ENCODE results near the gene FCMR. TPM values are rescaled to one million over a fixed set of nuclear protein-coding genes. Genes with fewer than 3 reads are reported as not detected.

FCMR gene
- total and polyA plus RNA-seq, 9 of the 15 experiments (the other 6 are each of a cell fraction or from before 2014, with no cell fraction given), result 0.11 to 0.82 (median 0.20) TPM; not detected in 5

DNA sequence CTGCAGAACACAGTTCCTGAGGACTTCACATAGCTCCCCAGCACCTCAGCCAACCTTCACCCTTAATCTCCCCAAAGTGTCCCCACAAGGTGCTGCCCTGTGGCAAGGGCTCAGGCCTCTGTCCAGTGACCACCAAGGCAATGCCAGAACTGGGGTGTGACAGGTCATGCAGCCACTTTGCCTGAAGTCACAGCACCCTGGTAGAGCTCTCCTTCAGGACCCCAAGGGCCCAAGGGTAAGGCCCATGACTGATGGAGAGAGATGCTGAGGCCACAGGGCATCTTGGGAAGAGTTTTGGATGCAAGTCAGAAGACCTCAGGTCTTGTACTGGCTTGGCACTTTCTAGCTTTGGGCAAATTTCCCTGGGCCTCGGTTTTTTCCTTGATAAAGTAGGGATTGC, 783 bp upstream of the FCMR start:
- POLR2A ChIA-PET, result interaction anchor here (0.6 to 2.1 kb wide), 6 partner anchors 9 to 231 kb away, joined by 3 to 6 read pairs (median 3); no protein-coding TSS in a partner anchor
- peaks cover 4 to 27% of the 10 kb centered on the region in 2 experiments for H3K4me1 ChIP-seq (replicated peaks in 1 of 2; ENCODE audit: control insufficient read depth in 2 of 2, insufficient read depth in 2 of 2, low read length in 2 of 2)
- no TSS peak for BruUV-seq (replicated peaks)
- intact Hi-C loops (cut with micrococcal nuclease) (no loop called here), in situ Hi-C loops (cut with MboI) (loop anchor here (25.0 kb wide), 1 partner anchor 310 kb away; the partner anchor contains the start of gene EIF2D)
- FAIRE-seq (no peak), ATAC-seq (no peak), DNase-seq (ENCODE audit: extremely low read depth in 1 of 4, low spot score in 3 of 4) (no peak)
- H3K4me2 ChIP-seq (ENCODE audit: insufficient read depth, low read length), result no peak overlapping the region
- no peaks in the 10 kb centered on the region for H4K20me1 ChIP-seq (replicated peaks; ENCODE audit: control insufficient read depth, insufficient read depth, low read length)
- no peaks in the 10 kb centered on the region for H3K9me1 ChIP-seq (ENCODE audit: control insufficient read depth, insufficient read depth, low read length)
- no peak overlapping the region for H3K4me3 ChIP-seq
- H3K9me3 ChIP-seq (replicated peaks; ENCODE audit: control insufficient read depth, insufficient read depth, low read depth, low read length), result no peaks in the 10 kb centered on the region; the same call in 1 of the 2 replicates
- H3K9ac ChIP-seq (ENCODE audit: insufficient read depth in 1 of 2, low read depth in 2 of 2, low read length in 2 of 2), result no peak overlapping the region
- H3K27ac ChIP-seq (ENCODE audit: extremely low read depth, low read depth, low read length), result no peak overlapping the region
- no peaks in the 10 kb centered on the region for H3K36me3 ChIP-seq (ENCODE audit: control insufficient read depth, insufficient read depth, low read length)
- CTCF ChIA-PET (ENCODE audit: low intra/inter-chr PET ratio), result no interaction called here
- WGBS (ENCODE audit: insufficient coverage, low coverage, missing lambda C conversion rate), result 0% methylated on average over 1 of the region's 1 CpG
- TF ChIP-seq, protein P1, sequence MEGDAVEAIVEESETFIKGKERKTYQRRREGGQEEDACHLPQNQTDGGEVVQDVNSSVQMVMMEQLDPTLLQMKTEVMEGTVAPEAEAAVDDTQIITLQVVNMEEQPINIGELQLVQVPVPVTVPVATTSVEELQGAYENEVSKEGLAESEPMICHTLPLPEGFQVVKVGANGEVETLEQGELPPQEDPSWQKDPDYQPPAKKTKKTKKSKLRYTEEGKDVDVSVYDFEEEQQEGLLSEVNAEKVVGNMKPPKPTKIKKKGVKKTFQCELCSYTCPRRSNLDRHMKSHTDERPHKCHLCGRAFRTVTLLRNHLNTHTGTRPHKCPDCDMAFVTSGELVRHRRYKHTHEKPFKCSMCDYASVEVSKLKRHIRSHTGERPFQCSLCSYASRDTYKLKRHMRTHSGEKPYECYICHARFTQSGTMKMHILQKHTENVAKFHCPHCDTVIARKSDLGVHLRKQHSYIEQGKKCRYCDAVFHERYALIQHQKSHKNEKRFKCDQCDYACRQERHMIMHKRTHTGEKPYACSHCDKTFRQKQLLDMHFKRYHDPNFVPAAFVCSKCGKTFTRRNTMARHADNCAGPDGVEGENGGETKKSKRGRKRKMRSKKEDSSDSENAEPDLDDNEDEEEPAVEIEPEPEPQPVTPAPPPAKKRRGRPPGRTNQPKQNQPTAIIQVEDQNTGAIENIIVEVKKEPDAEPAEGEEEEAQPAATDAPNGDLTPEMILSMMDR (IDR thresholded peaks at IDR 0.05 in 2 of 3, conservative IDR thresholded peaks at IDR 0.05 in 1 of 3; ENCODE audit: insufficient read depth in 2 of 3, low read depth in 1 of 3, low read length in 3 of 3), result no peak
- TF ChIP-seq, protein P2, sequence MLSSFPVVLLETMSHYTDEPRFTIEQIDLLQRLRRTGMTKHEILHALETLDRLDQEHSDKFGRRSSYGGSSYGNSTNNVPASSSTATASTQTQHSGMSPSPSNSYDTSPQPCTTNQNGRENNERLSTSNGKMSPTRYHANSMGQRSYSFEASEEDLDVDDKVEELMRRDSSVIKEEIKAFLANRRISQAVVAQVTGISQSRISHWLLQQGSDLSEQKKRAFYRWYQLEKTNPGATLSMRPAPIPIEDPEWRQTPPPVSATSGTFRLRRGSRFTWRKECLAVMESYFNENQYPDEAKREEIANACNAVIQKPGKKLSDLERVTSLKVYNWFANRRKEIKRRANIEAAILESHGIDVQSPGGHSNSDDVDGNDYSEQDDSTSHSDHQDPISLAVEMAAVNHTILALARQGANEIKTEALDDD (IDR thresholded peaks at IDR 0.05), result no peak
- TF ChIP-seq ZNF124 (CRISPR knock-in tag; IDR thresholded peaks at IDR 0.05) (no peak), FOXJ2 (tag; IDR thresholded peaks at IDR 0.05) (no peak), PPARD (CRISPR knock-in tag; IDR thresholded peaks at IDR 0.05) (no peak), PCBP2 (IDR thresholded peaks at IDR 0.05; ENCODE audit: low read depth, low read length, poor library complexity, severe bottlenecking) (no peak), ZNF436 (CRISPR knock-in tag; IDR thresholded peaks at IDR 0.05) (no peak), ZNF175 (CRISPR knock-in tag; IDR thresholded peaks at IDR 0.05; ENCODE audit: low read depth) (no peak), NR1H2 (CRISPR knock-in tag; IDR thresholded peaks at IDR 0.05) (no peak), ZBTB1 (CRISPR knock-in tag; IDR thresholded peaks at IDR 0.05; ENCODE audit: borderline replicate concordance, low read depth) (no peak), TSC22D4 (tag; IDR thresholded peaks at IDR 0.05) (no peak), ZC3H11A (IDR thresholded peaks at IDR 0.05; ENCODE audit: low read depth, low read length) (no peak), SIN3A (IDR thresholded peaks at IDR 0.05; ENCODE audit: borderline replicate concordance in 2 of 2, control insufficient read depth in 1 of 2, low read depth in 2 of 2, low read length in 2 of 2) (no peak), POLR3G (IDR thresholded peaks at IDR 0.05; ENCODE audit: extremely low read depth, insufficient read length, insufficient replicate concordance) (no peak), MCM7 (IDR thresholded peaks at IDR 0.05) (no peak), ETS2 (tag; IDR thresholded peaks at IDR 0.05; ENCODE audit: borderline replicate concordance, poor library complexity, severe bottlenecking) (no peak), ZNF589 (CRISPR knock-in tag; IDR thresholded peaks at IDR 0.05; ENCODE audit: low read depth) (no peak)
- TF ChIP-seq, protein P3, sequence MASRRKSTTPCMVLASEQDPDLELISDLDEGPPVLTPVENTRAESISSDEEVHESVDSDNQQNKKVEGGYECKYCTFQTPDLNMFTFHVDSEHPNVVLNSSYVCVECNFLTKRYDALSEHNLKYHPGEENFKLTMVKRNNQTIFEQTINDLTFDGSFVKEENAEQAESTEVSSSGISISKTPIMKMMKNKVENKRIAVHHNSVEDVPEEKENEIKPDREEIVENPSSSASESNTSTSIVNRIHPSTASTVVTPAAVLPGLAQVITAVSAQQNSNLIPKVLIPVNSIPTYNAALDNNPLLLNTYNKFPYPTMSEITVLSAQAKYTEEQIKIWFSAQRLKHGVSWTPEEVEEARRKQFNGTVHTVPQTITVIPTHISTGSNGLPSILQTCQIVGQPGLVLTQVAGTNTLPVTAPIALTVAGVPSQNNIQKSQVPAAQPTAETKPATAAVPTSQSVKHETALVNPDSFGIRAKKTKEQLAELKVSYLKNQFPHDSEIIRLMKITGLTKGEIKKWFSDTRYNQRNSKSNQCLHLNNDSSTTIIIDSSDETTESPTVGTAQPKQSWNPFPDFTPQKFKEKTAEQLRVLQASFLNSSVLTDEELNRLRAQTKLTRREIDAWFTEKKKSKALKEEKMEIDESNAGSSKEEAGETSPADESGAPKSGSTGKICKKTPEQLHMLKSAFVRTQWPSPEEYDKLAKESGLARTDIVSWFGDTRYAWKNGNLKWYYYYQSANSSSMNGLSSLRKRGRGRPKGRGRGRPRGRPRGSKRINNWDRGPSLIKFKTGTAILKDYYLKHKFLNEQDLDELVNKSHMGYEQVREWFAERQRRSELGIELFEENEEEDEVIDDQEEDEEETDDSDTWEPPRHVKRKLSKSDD (conservative IDR thresholded peaks at IDR 0.05; ENCODE audit: low read length), result no peak
- no peaks in the 10 kb centered on the region for H3K79me2 ChIP-seq (ENCODE audit: control insufficient read depth, insufficient read depth, low read length)
- H2AFZ ChIP-seq (ENCODE audit: low read depth, low read length), result peak overlapping the region; percentile 70; the same call in 1 of the 2 replicates
- H3K27me3 ChIP-seq (ENCODE audit: control insufficient read depth in 2 of 2, insufficient read depth in 2 of 2, low read length in 2 of 2), result peaks cover 2 to 6% of the 10 kb centered on the region in 2 experiments; a peak in 2 of 5 replicates

Data from K562 (cell line).